GM19463 (cell line): ENCODE data around the gene GCLM.
"Not testable (repeated sequence)": the region's sequence is repeated elsewhere in the genome, so short reads cannot be mapped to it uniquely, and the experiment has no call there.

Experiments
- ATAC-seq: cut with Tn5 transposase; IDR thresholded peaks from one replicate; pipeline ENCODE4 v1.9.1; 2021; ENCODE audit warnings: mild to moderate bottlenecking, moderate library complexity; ENCODE audit not compliant: unreplicated experiment

GCLM gene

DNA sequence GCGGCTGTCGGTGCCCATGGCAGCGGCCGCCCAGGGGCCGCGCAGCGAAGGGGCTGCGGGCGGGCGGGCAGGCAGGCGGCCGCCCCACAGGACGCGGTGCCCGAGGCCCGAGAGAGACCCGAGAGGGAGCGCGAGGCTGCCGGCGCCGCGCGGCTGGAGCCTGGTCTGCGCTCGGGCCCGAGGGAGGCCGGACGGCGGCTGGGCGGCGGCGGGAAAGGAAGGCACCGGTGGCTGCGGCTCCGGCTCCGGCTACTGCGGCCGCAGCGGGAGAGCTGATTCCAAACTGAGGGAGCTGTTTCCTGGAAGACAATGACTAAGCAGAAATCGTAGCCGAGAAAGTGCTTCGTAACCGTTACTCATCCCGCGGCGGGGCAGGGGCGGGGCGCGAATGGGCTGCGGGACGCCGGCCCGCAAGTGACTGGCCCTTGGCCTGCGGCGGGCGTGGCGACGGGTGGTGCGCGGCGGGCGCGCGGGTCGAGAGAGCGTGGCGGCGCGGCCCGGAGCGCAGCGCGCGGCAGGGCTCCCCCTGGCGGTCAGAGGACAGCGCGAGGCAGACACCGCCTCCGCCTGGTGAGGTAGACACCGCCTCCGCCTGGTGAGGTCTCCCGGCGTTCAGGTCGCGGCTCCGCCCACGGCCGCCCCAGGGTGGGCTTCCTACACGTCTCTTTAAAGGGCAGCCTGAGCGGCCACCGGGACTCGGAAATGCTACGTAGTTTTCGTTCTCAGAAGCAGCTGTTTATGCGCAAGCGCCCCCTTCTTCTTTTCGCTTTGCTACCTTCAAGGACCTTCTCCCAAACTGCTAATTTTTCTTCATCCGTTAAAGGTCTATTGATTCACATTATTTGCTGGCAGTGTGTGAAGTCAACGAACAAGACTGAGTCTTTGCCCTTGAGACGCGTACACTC lies at the start of gene GCLM:
GCLM (minus strand) TSS at position 285 of the 905 bp plus-strand sequence; CDS start at position 18, 267 bp downstream.
- ATAC-seq, result peak; percentile 93

DNA sequence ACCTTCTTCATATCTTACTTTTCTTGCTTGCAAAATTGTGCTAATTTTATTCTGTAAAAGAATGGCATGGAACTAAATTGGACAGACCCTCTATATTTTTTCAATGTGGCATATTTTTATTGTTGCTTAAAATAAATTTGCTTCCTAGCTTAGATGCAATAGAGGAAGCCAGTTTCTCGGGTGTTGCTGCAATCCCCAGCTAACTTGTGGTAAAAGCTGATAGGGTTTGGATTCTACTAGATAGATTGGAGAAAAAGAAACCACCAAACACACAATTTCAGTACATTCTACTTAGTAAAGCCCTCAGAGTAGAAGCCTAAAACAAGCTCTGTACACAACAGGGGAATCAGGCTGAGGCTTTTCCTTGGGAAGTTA lies 49.5 kb upstream of the GCLM start:
- no peak for ATAC-seq

- no peak for ATAC-seq
Observed at GRCh38 chr1:93958032-93958725, 48.9 kb upstream of the GCLM start.

GRCh38 chr1:93955765-93956164 lies 46.5 kb upstream of the GCLM start:
- ATAC-seq, result no peak

- ATAC-seq, result not testable (repeated sequence)
Observed at GRCh38 chr1:93947002-93947686, 37.9 kb upstream of the GCLM start.

GRCh38 chr1:93938461-93939145 lies 29.4 kb upstream of the GCLM start:
- no peak for ATAC-seq

DNA sequence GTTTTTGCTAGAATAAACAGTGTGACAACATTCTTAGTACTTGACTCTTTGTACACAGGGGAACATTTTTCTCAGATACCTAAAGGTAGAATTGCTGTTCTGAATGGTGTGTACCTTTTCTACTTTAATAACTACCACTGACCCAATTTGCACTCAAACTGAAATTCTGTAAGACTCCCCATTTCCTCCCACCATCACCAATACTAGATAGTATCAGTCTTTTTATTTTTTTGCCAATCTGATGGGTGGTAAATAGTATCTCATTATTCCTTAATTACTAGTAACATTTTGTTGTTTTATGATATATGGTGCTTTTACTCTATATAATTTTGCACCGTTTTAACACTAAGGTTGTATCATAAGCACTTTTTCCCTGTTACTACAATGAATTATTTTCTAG lies 28.8 kb upstream of the GCLM start:
- no peak for ATAC-seq

DNA sequence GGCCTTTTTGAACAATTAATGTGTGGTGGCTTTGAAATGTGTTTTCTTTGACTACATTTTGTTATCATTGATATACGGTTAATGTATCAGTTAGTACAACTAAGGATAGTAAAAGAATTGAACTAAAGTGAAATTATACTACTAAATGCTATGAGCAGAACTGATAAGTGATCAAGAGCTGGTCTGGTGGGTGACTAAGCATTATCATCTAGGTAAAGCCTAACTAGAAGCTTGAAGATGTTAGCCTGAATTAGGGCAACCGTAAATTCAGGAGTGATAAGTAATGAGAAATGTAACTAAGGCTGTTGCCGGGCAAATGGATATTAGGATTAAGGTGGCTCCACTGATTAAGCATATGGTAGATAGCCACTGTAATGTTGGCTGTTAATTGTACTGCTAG lies 16.0 kb upstream of the GCLM start:
- no peak for ATAC-seq

GRCh38 chr1:93919780-93920179 lies 10.6 kb upstream of the GCLM start:
- no peak for ATAC-seq

GRCh38 chr1:93917302-93917701 lies 8.1 kb upstream of the GCLM start:
- no peak for ATAC-seq

DNA sequence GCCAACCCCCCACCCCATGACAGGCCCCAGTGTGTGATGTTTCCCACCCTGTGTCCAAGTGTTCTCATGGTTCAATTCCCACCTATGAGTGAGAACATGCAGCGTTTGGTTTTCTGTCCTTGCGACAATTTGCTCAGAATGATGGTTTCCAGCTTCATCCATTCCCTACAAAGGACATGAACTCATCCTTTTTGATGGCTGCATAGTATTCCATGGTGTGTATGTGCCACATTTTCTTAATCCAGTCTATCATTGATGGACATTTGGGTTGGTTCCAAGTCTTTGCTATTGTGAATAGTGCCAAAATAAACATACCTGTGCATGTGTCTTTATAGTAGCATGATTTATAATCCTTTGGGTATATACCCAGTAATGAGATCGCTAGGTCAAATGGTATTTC lies 1.6 kb upstream of the GCLM start:
- not testable (repeated sequence) for ATAC-seq

- no peak for ATAC-seq
Observed at GRCh38 chr1:93910305-93910704, 1.1 kb upstream of the GCLM start.

DNA sequence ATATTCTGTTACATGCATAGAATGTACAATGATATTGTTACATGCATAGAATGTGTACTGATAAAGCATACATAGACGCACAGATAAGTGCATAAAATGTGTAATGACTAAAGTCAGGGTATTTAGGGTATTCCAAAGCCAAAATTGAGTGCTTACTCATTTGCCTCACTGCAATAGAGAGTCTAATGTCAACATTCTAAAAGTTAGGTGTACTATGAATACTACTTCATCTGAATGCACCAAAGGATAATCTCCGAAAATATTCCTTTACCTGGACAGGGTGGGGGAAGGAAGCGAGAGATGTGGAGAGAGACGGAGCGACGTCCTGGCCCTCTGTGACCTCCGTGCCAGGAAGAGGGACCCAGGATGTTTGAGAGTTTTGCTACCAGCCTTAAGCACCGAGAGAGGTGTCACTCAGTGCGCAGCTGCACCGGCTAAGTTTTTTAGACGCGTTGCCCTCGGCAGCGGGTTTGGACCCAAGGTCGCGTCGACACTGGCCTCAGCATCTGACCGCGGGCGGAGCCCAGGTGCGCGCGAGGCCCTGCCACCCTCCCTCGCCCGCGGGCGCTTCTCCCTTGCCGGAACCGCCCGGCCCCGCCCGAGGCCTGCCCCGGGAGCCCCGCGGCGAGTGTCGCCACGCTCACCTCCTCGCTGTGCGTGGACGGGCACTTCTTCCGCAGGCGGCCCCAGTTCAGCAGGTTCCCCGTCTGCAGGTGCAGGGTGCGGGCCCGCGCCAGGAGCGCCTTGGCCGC lies 660 bp downstream of the GCLM start:
- peak; percentile 40 for ATAC-seq

DNA sequence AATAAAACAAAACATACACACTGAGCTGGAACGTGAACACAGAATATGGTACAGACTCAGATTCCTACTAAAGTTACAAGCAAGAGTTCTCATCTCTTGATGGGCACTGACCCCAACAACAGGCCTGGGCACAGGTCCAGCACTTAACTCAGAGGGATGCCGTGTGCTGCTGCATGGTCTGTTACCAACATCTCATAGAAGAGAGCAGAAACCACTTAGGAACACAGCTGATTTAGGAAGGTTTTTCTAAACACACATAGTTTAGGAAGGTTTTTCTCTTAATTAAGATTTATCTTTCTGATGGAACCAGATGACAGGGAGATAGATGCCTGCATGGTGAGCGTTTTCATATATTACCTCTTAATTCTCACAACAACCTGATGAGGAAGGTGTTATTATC lies 1.5 kb downstream of the GCLM start:
- ATAC-seq, result no peak

GRCh38 chr1:93906480-93906879 lies 2.8 kb downstream of the GCLM start:
- ATAC-seq, result no peak

DNA sequence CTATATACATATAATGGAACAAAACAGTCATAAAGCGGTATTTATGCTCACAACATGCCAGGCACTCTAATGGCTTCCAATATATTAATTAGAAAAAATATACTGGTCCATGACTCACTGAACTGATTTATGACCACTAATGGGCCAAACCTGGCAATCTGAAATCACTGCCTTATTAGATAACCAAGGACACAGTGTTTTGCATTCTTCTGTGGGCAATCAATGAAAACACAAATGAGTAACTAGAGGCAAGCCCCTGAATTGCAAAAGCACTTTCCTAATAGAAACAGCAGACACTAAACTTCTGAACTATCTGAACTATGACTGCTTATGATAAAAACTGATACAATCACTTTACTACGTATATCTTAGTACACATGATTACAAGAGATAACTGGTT lies 3.5 kb downstream of the GCLM start:
- no peak for ATAC-seq

DNA sequence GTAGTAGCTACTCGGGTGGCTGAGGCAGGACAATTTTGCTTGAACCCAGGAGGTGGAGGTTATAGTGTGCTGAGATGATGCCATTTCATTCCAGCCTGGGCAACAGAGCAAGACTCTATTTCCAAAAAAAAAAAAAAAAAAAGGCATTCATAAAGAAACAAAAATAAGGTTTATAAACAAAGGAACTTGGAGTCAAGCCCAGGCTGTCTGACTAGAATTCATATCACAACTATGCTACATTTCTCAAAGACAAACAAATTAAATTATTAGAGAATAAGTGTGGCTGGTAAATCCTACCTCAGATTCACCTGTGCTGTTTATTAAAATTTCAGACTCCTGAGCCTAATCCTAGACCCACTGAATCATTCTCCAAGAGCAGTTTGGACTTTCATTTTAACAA lies 4.2 kb downstream of the GCLM start:
- ATAC-seq, result no peak

DNA sequence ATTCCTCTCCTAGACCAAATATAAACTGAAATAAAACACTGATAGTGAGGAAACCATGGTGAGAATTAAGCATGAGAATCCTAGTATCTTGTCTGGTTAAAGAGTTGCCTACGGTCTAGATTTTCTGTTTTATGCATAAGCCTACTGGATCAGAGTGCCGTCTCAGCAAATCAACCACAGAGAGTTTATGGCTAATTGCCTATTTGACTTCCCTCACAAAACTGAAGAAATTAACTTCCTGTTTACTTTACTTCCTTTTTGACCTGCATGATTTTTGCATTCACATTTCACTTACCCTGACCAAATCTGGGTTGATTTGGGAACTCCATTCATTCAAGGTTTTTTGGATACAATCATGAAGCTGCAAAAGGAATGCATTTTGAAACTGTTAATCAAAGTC lies 5.0 kb downstream of the GCLM start:
- no peak for ATAC-seq

DNA sequence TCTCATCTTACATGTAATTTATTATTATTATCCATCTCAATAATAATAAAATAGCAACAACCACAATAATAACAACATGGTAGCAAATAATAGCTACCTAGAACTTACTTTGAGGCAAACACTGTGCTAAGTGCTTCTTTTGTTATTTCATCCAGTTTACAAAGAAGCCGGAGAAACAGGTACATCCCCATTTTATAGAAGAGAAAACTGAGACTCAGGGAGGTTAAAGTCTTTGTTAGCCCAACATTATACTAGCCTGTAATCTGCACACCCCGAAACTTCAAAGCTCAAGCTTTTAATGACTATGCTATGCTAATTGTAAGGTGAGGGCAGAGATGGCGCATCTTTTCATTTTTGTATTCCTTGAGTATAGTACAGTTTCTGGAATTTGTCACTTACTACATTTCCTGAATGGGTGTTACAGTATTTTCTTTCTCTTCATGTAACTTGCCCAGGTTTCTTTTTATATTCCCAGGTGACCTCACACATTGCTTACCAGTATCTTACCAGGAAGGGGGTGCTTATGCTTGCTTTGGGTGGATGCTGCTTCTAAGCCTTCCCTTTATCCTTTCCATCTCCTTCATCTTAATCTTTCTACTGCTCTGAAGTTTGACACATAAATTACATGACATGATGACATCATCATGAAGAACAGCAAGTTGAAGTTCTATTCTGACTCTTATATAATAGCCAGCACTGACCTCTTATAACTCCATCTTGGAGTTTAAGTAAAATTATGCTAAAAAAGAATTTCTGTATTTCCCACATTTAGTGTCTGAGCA lies 8.3 kb downstream of the GCLM start:
- no peak for ATAC-seq
